ENCODE results near the gene ADAMTS9. TPM values are rescaled to one million over a fixed set of nuclear protein-coding genes. Genes with fewer than 3 reads are reported as not detected.

ADAMTS9 gene
- total and polyA plus RNA-seq, 9 donors: 11.8 to 88.8 (median 29.9) TPM

GRCh38 chr3:64607032-64607551 lies 80.7 kb downstream of the ADAMTS9 start:
- WGBS, 3 donors: 92 to 94% (median 94%) methylated on average over 2 of the region's 2 CpGs
- intact Hi-C loops (cut with DNase I): no loop called here
- no peaks in the 10 kb centered on the region for H3K36me3 ChIP-seq

GRCh38 chr3:64604313-64604712 lies 83.5 kb downstream of the ADAMTS9 start:
- WGBS, 3 donors: 74 to 89% (median 76%) methylated on average over 3 of the region's 3 CpGs
- Histone ChIP-seq H3K4me1 (ENCODE audit: insufficient read depth) (no peaks in the 10 kb centered on the region), H3K4me3 (no peak overlapping the region), H3K9me3 (no peaks in the 10 kb centered on the region), H3K36me3 (no peaks in the 10 kb centered on the region), H3K27ac (no peak overlapping the region), H3K27me3 (no peaks in the 10 kb centered on the region)
- TF ChIP-seq EP300 (IDR thresholded peaks at IDR 0.05) (no peak), POLR2A (IDR thresholded peaks at IDR 0.05) (no peak), CTCF (IDR thresholded peaks at IDR 0.05) (no peak)
- intact Hi-C loops (cut with DNase I): no loop called here
- no peak for DNase-seq

More at GRCh38 chr3:64607032-64607551, 80.7 kb downstream of the ADAMTS9 start:
- Histone ChIP-seq H3K4me1 (ENCODE audit: insufficient read depth) (no peaks in the 10 kb centered on the region), H3K4me3 (no peak overlapping the region), H3K27me3 (no peaks in the 10 kb centered on the region), H3K27ac (no peak overlapping the region), H3K9me3 (no peaks in the 10 kb centered on the region)
- no peak for TF ChIP-seq CTCF (IDR thresholded peaks at IDR 0.05)
- no peak for TF ChIP-seq EP300 (IDR thresholded peaks at IDR 0.05)
- TF ChIP-seq POLR2A (IDR thresholded peaks at IDR 0.05): no peak
- DNase-seq: no peak

GRCh38 chr3:64601824-64602223 lies 86.0 kb downstream of the ADAMTS9 start:
- no peaks in the 10 kb centered on the region for H3K9me3 ChIP-seq
- TF ChIP-seq CTCF (IDR thresholded peaks at IDR 0.05) (no peak), POLR2A (IDR thresholded peaks at IDR 0.05) (no peak), EP300 (IDR thresholded peaks at IDR 0.05) (no peak)
- DNase-seq: no peak
- no peak overlapping the region for H3K4me3 ChIP-seq
- no peak overlapping the region for H3K27ac ChIP-seq
- intact Hi-C loops (cut with DNase I): no loop called here
- no peaks in the 10 kb centered on the region for H3K36me3 ChIP-seq
- no peaks in the 10 kb centered on the region for H3K27me3 ChIP-seq
- WGBS, 3 donors: 97 to 98% (median 97%) methylated on average over 9 of the region's 9 CpGs
- no peaks in the 10 kb centered on the region for H3K4me1 ChIP-seq (ENCODE audit: insufficient read depth)

- no peak for DNase-seq
- H3K4me1 ChIP-seq (ENCODE audit: insufficient read depth): peaks cover 2% of the 10 kb centered on the region
- no peaks in the 10 kb centered on the region for H3K27me3 ChIP-seq
- H3K4me3 ChIP-seq: no peak overlapping the region
- intact Hi-C loops (cut with DNase I): no loop called here
- H3K9me3 ChIP-seq: no peaks in the 10 kb centered on the region
- WGBS, 3 donors: 59 to 70% (median 65%) methylated on average over 9 of the region's 9 CpGs
- H3K36me3 ChIP-seq: no peaks in the 10 kb centered on the region
- no peak overlapping the region for H3K27ac ChIP-seq
- no peak for TF ChIP-seq EP300 (IDR thresholded peaks at IDR 0.05)
Measured at GRCh38 chr3:64600246-64600950, 87.4 kb downstream of the ADAMTS9 start.

- intact Hi-C loops (cut with DNase I): no loop called here
- 74 to 79% (median 78%) methylated on average over 2 of the region's 2 CpGs for WGBS, 3 donors
Measured at GRCh38 chr3:64599651-64600050, 88.1 kb downstream of the ADAMTS9 start.

More at GRCh38 chr3:64599651-64600050, 88.1 kb downstream of the ADAMTS9 start:
- Histone ChIP-seq H3K36me3 (no peaks in the 10 kb centered on the region), H3K4me3 (no peak overlapping the region), H3K4me1 (ENCODE audit: insufficient read depth) (peaks cover 5% of the 10 kb centered on the region), H3K9me3 (no peaks in the 10 kb centered on the region), H3K27ac (no peak overlapping the region), H3K27me3 (no peaks in the 10 kb centered on the region)
- DNase-seq: no peak
- no peak for TF ChIP-seq EP300 (IDR thresholded peaks at IDR 0.05)
- TF ChIP-seq POLR2A (IDR thresholded peaks at IDR 0.05): no peak
- TF ChIP-seq CTCF (IDR thresholded peaks at IDR 0.05): no peak

All from ovary (tissue), 9 donors.